HUES6 (cell line): ENCODE measurements around the gene CACNG4.

Experiments
- H3K27ac ChIP-seq: 2 replicates; pipeline ENCODE4 v1.7.0; 2013; ENCODE audit warnings: low read depth, mild to moderate bottlenecking, low read length, inconsistent platforms
- H3K27me3 ChIP-seq: 2 replicates; pipeline ENCODE4 v1.6.1; 2013; ENCODE audit warnings: low read length; ENCODE audit not compliant: control insufficient read depth, insufficient read depth
- H3K36me3 ChIP-seq: 2 replicates; pipeline ENCODE4 v1.6.1; 2013; ENCODE audit warnings: low read length; ENCODE audit not compliant: control insufficient read depth, insufficient read depth
- H3K4me1 ChIP-seq: 2 replicates; pipeline ENCODE4 v1.6.1; 2013; ENCODE audit warnings: low read length; ENCODE audit not compliant: control insufficient read depth, insufficient read depth
- H3K4me3 ChIP-seq: 2 replicates; pipeline ENCODE4 v1.5.1; 2013; ENCODE audit warnings: low read depth, low read length
- H3K9ac ChIP-seq: one replicate; pipeline ENCODE4 v1.6.1; 2013; ENCODE audit warnings: mild to moderate bottlenecking, low read length
- H3K9me3 ChIP-seq: 2 replicates; pipeline ENCODE4 v1.6.1; 2013; ENCODE audit warnings: low read depth, low read length; ENCODE audit not compliant: control insufficient read depth, insufficient read depth

CACNG4 gene

DNA sequence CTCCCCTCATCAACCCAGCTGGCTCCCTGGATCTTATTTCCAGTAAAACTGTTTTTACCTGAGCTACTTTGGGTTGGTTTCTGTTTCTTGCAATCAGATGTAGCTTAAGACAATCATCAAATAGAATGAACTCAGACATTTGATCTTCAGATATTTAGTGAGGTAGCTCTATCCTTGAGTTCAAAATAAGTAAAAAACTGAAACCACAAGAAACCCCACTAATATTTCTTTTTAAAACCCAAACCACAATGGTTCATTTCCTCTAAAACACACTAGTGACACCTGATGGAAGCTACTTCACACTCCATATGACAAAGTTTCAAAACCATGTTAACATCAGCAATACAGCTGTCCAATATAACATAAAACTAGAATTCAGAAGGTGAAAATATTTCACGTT is 117.6 kb downstream of the CACNG4 start:
- no peak overlapping the region for H3K4me3 ChIP-seq
- H3K36me3 ChIP-seq, result peaks cover 18% of the 10 kb centered on the region
- H3K27me3 ChIP-seq, result no peaks in the 10 kb centered on the region
- no peaks in the 10 kb centered on the region for H3K9me3 ChIP-seq
- H3K4me1 ChIP-seq, result no peaks in the 10 kb centered on the region
- no peak overlapping the region for H3K9ac ChIP-seq
- no peak overlapping the region for H3K27ac ChIP-seq
